GM18526 (cell line): ENCODE results near the gene SLC34A2.

Experiments used
- POLR2A ChIP-seq: IDR thresholded peaks from 3 replicates; pipeline ENCODE4 v1.6.1; 2011; ENCODE audit not compliant: insufficient read length; ENCODE audit errors: extremely low read depth

Gene SLC34A2

GRCh38 chr4:25651682-25652081 lies 4.0 kb upstream of the SLC34A2 start:
- TF ChIP-seq POLR2A, result no peak

DNA sequence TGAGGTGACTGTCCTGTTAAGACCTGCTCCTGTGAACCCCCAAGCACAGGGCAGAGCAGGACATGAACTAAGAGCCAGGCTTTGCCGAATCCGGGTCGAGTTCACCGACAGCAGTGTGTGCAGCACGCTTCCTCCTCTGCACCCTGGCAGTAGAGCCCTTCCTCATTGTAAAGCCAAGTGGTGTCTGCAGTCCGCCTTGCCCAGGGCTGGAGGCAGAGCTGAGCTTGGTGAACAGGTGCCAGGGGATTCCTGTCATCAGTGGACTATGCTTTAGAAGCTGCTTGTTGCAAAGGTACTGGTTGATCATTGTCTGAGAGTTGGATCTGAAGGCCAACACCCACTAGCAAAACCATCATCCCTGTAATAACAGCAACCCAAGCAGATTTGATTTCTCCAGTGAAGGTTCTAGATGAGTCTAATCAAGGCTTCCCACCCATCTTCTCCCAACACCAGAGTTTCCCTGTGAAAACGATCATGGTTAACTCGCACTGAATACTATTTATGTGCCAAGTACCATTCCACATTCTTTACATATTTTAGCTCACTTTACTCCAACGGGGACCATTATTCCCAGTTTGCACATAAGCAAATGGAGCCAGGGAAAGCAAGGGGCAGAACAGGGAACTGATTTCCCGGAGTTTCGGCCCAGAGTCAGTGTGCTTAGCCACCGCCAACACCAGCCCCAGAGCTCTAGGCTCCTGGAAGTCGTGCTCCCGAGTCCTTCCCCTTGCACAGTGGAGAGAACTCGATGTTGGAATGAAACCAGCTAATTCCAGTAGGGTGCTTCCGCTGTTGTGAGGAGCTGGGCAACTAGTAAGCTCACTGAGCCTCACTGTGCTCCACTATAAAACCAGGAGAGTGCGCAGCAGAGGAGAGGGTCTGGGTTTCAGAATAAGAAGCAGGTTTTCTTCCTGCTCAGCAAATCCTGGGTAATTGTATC lies 1.4 kb upstream of the SLC34A2 start:
- no peak for TF ChIP-seq POLR2A

DNA sequence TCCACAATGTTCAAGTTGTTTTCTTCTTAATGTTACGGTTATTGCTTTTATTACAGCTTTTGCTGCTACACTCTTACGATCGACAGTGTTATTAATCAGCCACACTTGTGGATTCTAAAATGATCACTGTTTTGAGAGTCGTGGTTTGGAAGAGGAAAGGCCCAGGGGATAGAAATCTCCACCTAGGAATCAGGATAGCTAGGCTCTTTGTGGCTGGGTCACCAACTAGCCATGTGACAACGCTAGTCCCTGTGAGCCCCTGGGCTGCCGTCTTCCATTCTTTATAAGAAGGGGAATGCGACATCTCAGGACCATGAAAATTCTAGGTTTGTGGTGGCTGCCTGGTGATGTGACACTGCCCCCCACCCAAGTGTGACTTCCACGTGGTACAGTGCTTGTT lies 380 bp downstream of the SLC34A2 start:
- TF ChIP-seq POLR2A, result no peak

GRCh38 chr4:25658357-25658771 lies 2.7 kb downstream of the SLC34A2 start:
- no peak for TF ChIP-seq POLR2A

GRCh38 chr4:25658777-25659176 lies 3.1 kb downstream of the SLC34A2 start:
- TF ChIP-seq POLR2A, result no peak

DNA sequence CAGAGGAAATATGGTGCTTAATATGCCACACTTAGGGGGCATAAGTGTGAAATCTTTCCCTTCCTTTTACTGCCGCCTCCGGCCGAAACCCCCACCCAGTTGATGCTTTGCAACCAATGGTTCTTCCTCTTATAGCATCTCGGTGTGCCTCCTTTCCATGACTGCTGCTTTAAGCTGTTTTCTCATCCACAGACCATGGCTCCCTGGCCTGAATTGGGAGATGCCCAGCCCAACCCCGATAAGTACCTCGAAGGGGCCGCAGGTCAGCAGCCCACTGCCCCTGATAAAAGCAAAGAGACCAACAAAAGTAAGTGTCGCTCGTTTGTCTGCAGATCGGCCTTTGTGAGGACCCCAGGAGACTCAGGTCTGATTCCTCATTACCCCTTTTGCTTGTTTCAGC lies 6.7 kb downstream of the SLC34A2 start:
- no peak for TF ChIP-seq POLR2A

DNA sequence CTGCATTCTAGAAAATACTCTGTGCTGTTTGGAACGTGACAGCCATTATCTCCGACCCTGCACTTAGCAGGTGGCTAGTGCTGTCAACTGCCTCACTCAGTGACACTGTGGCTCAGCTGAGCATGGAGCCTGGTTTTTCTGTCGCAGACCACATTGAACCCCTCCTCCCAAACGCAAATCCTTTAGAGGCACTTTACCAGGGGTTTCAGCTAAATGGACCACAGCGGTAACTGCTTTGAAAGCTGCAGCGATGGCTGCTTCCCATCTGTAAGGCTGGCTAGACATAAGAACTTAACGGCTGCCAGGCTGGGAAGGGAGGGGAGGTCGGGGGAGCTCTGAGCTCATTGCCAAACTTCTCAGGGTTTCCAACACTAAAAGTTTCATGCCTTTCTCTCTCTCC lies 8.1 kb downstream of the SLC34A2 start:
- TF ChIP-seq POLR2A, result no peak

GRCh38 chr4:25666031-25666630 lies 10.5 kb downstream of the SLC34A2 start:
- no peak for TF ChIP-seq POLR2A

DNA sequence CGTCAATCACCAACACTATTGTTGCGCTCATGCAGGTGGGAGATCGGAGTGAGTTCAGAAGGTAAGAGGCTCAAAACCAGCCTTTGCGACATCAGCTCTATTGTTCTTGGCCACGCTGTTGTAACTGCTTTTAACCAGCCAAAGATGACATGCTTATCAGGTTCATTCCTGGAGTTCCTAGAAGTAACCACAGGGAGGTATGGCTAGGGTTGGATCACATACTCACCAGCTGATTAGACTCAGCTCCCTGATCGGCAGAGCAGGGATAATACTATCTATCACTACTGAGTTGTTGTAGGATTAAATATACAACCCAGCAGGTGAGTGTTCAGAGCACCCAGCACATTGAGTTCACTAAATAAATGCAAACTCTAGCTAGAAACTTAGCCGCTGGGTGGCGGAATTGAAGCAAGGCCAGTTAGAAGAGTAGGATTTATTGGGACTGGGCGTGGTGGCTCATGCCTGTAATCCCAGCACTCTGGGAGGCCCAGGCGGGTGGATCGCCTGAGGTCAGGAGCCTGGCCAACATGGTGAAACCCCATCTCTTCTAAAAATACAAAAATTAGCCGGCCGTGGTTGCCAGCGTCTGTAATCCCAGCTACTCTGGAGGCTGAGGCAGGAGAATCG lies 12.4 kb downstream of the SLC34A2 start:
- no peak for TF ChIP-seq POLR2A

GRCh38 chr4:25670991-25671390 lies 15.3 kb downstream of the SLC34A2 start:
- no peak for TF ChIP-seq POLR2A

- TF ChIP-seq POLR2A, result no peak
These were observed 17.1 kb downstream of the SLC34A2 start for GRCh38 chr4:25672756-25673155.

GRCh38 chr4:25674386-25674785 lies 18.7 kb downstream of the SLC34A2 start:
- TF ChIP-seq POLR2A, result no peak

GRCh38 chr4:25676221-25676620 lies 20.6 kb downstream of the SLC34A2 start:
- TF ChIP-seq POLR2A, result no peak

DNA sequence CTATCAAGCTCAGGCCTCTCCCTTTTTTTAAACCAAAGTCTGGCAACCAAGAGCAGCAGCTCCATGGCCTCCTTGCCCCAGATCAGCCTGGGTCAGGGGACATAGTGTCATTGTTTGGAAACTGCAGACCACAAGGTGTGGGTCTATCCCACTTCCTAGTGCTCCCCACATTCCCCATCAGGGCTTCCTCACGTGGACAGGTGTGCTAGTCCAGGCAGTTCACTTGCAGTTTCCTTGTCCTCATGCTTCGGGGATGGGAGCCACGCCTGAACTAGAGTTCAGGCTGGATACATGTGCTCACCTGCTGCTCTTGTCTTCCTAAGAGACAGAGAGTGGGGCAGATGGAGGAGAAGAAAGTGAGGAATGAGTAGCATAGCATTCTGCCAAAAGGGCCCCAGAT lies 21.5 kb downstream of the SLC34A2 start:
- no peak for TF ChIP-seq POLR2A

DNA sequence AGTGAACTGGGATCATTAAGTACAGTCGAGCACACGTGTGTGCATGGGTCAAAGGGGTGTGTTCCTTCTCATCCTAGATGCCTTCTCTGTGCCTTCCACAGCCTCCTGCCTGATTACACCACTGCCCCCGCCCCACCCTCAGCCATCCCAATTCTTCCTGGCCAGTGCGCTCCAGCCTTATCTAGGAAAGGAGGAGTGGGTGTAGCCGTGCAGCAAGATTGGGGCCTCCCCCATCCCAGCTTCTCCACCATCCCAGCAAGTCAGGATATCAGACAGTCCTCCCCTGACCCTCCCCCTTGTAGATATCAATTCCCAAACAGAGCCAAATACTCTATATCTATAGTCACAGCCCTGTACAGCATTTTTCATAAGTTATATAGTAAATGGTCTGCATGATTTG lies 22.3 kb downstream of the SLC34A2 start:
- no peak for TF ChIP-seq POLR2A

- no peak for TF ChIP-seq POLR2A
These were observed 32.1 kb downstream of the SLC34A2 start for GRCh38 chr4:25687773-25688172.
